Caco-2 (cell line): ENCODE measurements around the gene WWOX. TPM values are rescaled to one million over a fixed set of nuclear protein-coding genes. Genes with fewer than 3 reads are reported as not detected.

Source experiments
- BruUV-seq: library from RNA; stranded (reverse); fragments of 400-500 nt; replicated peaks from 2 replicates; lab custom pipeline; 2021; lab: Mats Ljungman, UMichigan
- CTCF ChIA-PET: fragments of 300-600 bp; sonication (Branson Sonifier 250); formaldehyde crosslinking; loops from one replicate; lab custom pipeline; 2022; ENCODE audit warnings: antibody characterized with exemption; lab: Charles Lee
- POLR2A ChIA-PET: fragments of 300-600 bp; sonication (Branson Sonifier 250); formaldehyde crosslinking; loops from one replicate; lab custom pipeline; 2022; ENCODE audit warnings: antibody characterized with exemption; lab: Charles Lee
- DNase-seq, 2 experiments: peaks; one replicate each; pipeline versions ENCODE4 v3.0.0 to v3.0.0-alpha.2; 2020 to 2022
- H3K27me3 ChIP-seq: replicated peaks from 2 replicates; pipeline ENCODE4 v1.6.0; 2011; ENCODE audit warnings: low read length; ENCODE audit not compliant: control insufficient read depth, insufficient read depth
- H3K36me3 ChIP-seq: 2 replicates; pipeline ENCODE4 v1.5.1; 2011; ENCODE audit warnings: low read length; ENCODE audit not compliant: control insufficient read depth, insufficient read depth
- H3K4me1 ChIP-seq: fragments of 250-450 bp; sonication (Bioruptor Pico); 2 replicates; pipeline ENCODE4 v1.5.1; 2020; ENCODE audit warnings: mild to moderate bottlenecking
- H3K4me3 ChIP-seq: 2 replicates; pipeline ENCODE4 v1.5.1; 2011; ENCODE audit warnings: low read depth, mild to moderate bottlenecking, control low read depth, low read length
- H3K9me3 ChIP-seq: fragments of 250-450 bp; sonication (Bioruptor Pico); 2 replicates; pipeline ENCODE4 v1.5.1; 2020; ENCODE audit warnings: mild to moderate bottlenecking, moderate library complexity
- H3K27ac Mint-ChIP-seq: one replicate; pipeline ENCODE4 v1.8.0; 2022; ENCODE audit warnings: mixed read lengths; ENCODE audit not compliant: unreplicated experiment
- H3K27me3 Mint-ChIP-seq: one replicate; pipeline ENCODE4 v1.8.0; 2022; ENCODE audit warnings: mixed read lengths; ENCODE audit not compliant: insufficient read depth, unreplicated experiment
- H3K36me3 Mint-ChIP-seq: one replicate; pipeline ENCODE4 v1.8.0; 2022; ENCODE audit warnings: mild to moderate bottlenecking, mixed read lengths; ENCODE audit not compliant: insufficient read depth, unreplicated experiment
- H3K4me1 Mint-ChIP-seq: one replicate; pipeline ENCODE4 v1.8.0; 2022; ENCODE audit warnings: low read depth, mixed read lengths; ENCODE audit not compliant: unreplicated experiment
- H3K4me3 Mint-ChIP-seq: one replicate; pipeline ENCODE4 v1.8.0; 2022; ENCODE audit warnings: mild to moderate bottlenecking, moderate library complexity, mixed read lengths; ENCODE audit not compliant: unreplicated experiment
- H3K9me3 Mint-ChIP-seq: one replicate; pipeline ENCODE4 v1.8.0; 2022; ENCODE audit warnings: mixed read lengths; ENCODE audit not compliant: unreplicated experiment
- CTCF ChIP-seq, 2 experiments: fragments of 200-600 bp in 1 of 2; IDR thresholded peaks; 1 replicate in 1 of 2; 2 replicates in 1 of 2; pipeline versions ENCODE4 v1.5.1 to v1.8.0; 2011 to 2022; ENCODE audit warnings: antibody characterized with exemption in 1 of 2, control low read depth in 1 of 2, inconsistent platforms in 1 of 2, low read depth in 1 of 2, low read length in 1 of 2, mild to moderate bottlenecking in 1 of 2, moderate library complexity in 1 of 2; ENCODE audit not compliant: insufficient read depth in 1 of 2, severe bottlenecking in 1 of 2, unreplicated experiment in 1 of 2
- intact Hi-C: fragments of 100-400 bp; cut with micrococcal nuclease; formaldehyde crosslinking; loops from one replicate; pipeline ENCODE4 v1.10.0; 2022; ENCODE audit not compliant: unreplicated experiment
- total RNA-seq: library from RNA; stranded (reverse); gene quantifications from 2 replicates; pipeline ENCODE4 v1.2.3, GENCODE V29; 2022

Gene WWOX
- total RNA-seq, 1 experiment from 2014 or later, result 45.0 TPM

GRCh38 chr16:78163772-78164670 lies 64.6 kb downstream of the WWOX start:
- Histone ChIP-seq H3K36me3 (no peaks in the 10 kb centered on the region; the same call in 1 of the 2 replicates), H3K4me3 (no peak overlapping the region), H3K27me3 (no peaks in the 10 kb centered on the region), H3K9me3 (peaks cover 13% of the 10 kb centered on the region), H3K4me1 (no peaks in the 10 kb centered on the region)
- no peak for DNase-seq
- POLR2A ChIA-PET, result no interaction called here
- CTCF ChIA-PET, result no interaction called here
- H3K27me3 Mint-ChIP-seq, result no peaks in the 10 kb centered on the region
- TF ChIP-seq CTCF (IDR thresholded peaks at IDR 0.05; ENCODE audit: insufficient read depth in 1 of 2, low read depth in 1 of 2, low read length in 1 of 2, severe bottlenecking in 1 of 2, unreplicated experiment in 1 of 2), result no peak
- peaks cover 12% of the 10 kb centered on the region for H3K9me3 Mint-ChIP-seq
- H3K4me1 Mint-ChIP-seq, result no peaks in the 10 kb centered on the region
- intact Hi-C loops, result no loop called here
- no peak overlapping the region for H3K27ac Mint-ChIP-seq
- H3K36me3 Mint-ChIP-seq, result no peaks in the 10 kb centered on the region
- H3K4me3 Mint-ChIP-seq, result no peak overlapping the region
- BruUV-seq, result no TSS peak

- H3K4me3 Mint-ChIP-seq, result no peak overlapping the region
- H3K27ac Mint-ChIP-seq, result no peak overlapping the region
- POLR2A ChIA-PET, result no interaction called here
Observed at GRCh38 chr16:78170494-78170933, 71.1 kb downstream of the WWOX start.

GRCh38 chr16:78175287-78175686 lies 75.8 kb downstream of the WWOX start:
- Histone ChIP-seq H3K9me3 (no peaks in the 10 kb centered on the region), H3K36me3 (no peaks in the 10 kb centered on the region), H3K4me1 (no peaks in the 10 kb centered on the region), H3K27me3 (no peaks in the 10 kb centered on the region), H3K4me3 (no peak overlapping the region)
- intact Hi-C loops, result no loop called here
- CTCF ChIA-PET, result no interaction called here
- Mint-ChIP-seq H3K36me3 (peaks cover 4% of the 10 kb centered on the region), H3K4me1 (peaks cover 13% of the 10 kb centered on the region), H3K9me3 (no peaks in the 10 kb centered on the region), H3K4me3 (no peak overlapping the region), H3K27ac (no peak overlapping the region), H3K27me3 (no peaks in the 10 kb centered on the region)
- TF ChIP-seq CTCF (IDR thresholded peaks at IDR 0.05; ENCODE audit: insufficient read depth in 1 of 2, low read depth in 1 of 2, low read length in 1 of 2, severe bottlenecking in 1 of 2, unreplicated experiment in 1 of 2), result no peak
- POLR2A ChIA-PET, result no interaction called here
- DNase-seq, result no peak
- BruUV-seq, result no TSS peak

More at GRCh38 chr16:78170494-78170933, 71.1 kb downstream of the WWOX start:
- H3K27me3 Mint-ChIP-seq, result no peaks in the 10 kb centered on the region
- H3K36me3 ChIP-seq, result no peaks in the 10 kb centered on the region; the same call in 1 of the 2 replicates
- no peaks in the 10 kb centered on the region for H3K36me3 Mint-ChIP-seq
- CTCF ChIA-PET, result no interaction called here
- BruUV-seq, result no TSS peak
- no peaks in the 10 kb centered on the region for H3K4me1 ChIP-seq
- no peaks in the 10 kb centered on the region for H3K9me3 ChIP-seq
- no peak overlapping the region for H3K4me3 ChIP-seq
- TF ChIP-seq CTCF (IDR thresholded peaks at IDR 0.05; ENCODE audit: insufficient read depth in 1 of 2, low read depth in 1 of 2, low read length in 1 of 2, severe bottlenecking in 1 of 2, unreplicated experiment in 1 of 2), result no peak
- intact Hi-C loops, result no loop called here
- DNase-seq, result no peak
- no peaks in the 10 kb centered on the region for H3K9me3 Mint-ChIP-seq
- H3K27me3 ChIP-seq, result no peaks in the 10 kb centered on the region
- H3K4me1 Mint-ChIP-seq, result no peaks in the 10 kb centered on the region
